Ureter (tissue), 1 donor: ENCODE data around the gene SDF2L1. TPM values are rescaled to one million over a fixed set of nuclear protein-coding genes. Genes with fewer than 3 reads are reported as not detected.
"Not testable (repeated sequence)": the region's sequence is repeated elsewhere in the genome, so short reads cannot be mapped to it uniquely, and the experiment has no call there.

Experiments used
- DNase-seq: peaks from one replicate; pipeline ENCODE4 v3.0.0-alpha.2; 2020; ENCODE audit warnings: low spot score
- total RNA-seq: library from RNA; stranded (reverse); gene quantifications from one replicate; pipeline ENCODE4 v1.2.4, GENCODE V29; 2023
- donor health status: DM: yes; HTN: yes; CAD: no.

Gene SDF2L1
- total RNA-seq, 1 donor from 2014 or later: 28.1 TPM

GRCh38 chr22:21636629-21637218, 5.4 kb upstream of the SDF2L1 start:
- no peak for DNase-seq

GRCh38 chr22:21637450-21637849, 4.7 kb upstream of the SDF2L1 start:
- not testable (repeated sequence) for DNase-seq

- DNase-seq: no peak
Measured at GRCh38 chr22:21639359-21639758, 2.7 kb upstream of the SDF2L1 start.

- no peak for DNase-seq
Measured at GRCh38 chr22:21640810-21641209, 1.3 kb upstream of the SDF2L1 start.

- DNase-seq: no peak
Measured at GRCh38 chr22:21641417-21641788, 699 bp upstream of the SDF2L1 start.

GRCh38 chr22:21642584-21643448, 714 bp downstream of the SDF2L1 start:
- no peak for DNase-seq

GRCh38 chr22:21643533-21644357, 1.6 kb downstream of the SDF2L1 start:
- no peak for DNase-seq

- DNase-seq: not testable (repeated sequence)
Measured at GRCh38 chr22:21645513-21645912, 3.4 kb downstream of the SDF2L1 start.

GRCh38 chr22:21646608-21647590, 4.8 kb downstream of the SDF2L1 start:
- DNase-seq: peak; percentile 81

- DNase-seq: no peak
Measured at GRCh38 chr22:21650280-21650679, 8.2 kb downstream of the SDF2L1 start.

- DNase-seq: no peak
Measured at GRCh38 chr22:21650823-21651520, 8.9 kb downstream of the SDF2L1 start.

- no peak for DNase-seq
Measured at GRCh38 chr22:21651521-21652009, 9.5 kb downstream of the SDF2L1 start.

- peak; percentile 88 for DNase-seq
Measured at GRCh38 chr22:21652010-21652546, 10.0 kb downstream of the SDF2L1 start.

- no peak for DNase-seq
Measured at GRCh38 chr22:21652547-21653545, 10.7 kb downstream of the SDF2L1 start.

- no peak for DNase-seq
Measured at GRCh38 chr22:21657020-21657359, 14.9 kb downstream of the SDF2L1 start.

- peak; percentile 70 for DNase-seq
Measured at GRCh38 chr22:21657360-21658032, 15.4 kb downstream of the SDF2L1 start.

GRCh38 chr22:21659864-21660525, 17.9 kb downstream of the SDF2L1 start:
- no peak for DNase-seq

- DNase-seq: no peak
Measured at GRCh38 chr22:21660904-21661303, 18.8 kb downstream of the SDF2L1 start.
